HCT116 (cell line): ENCODE results near the gene ETV5. TPM values are rescaled to one million over a fixed set of nuclear protein-coding genes. Genes with fewer than 3 reads are reported as not detected.

Experiments
- ATAC-seq: fragments of 200-7000 bp; cut with Tn5 transposase; 2 replicates; pipeline ENCODE4 v1.9.1; 2020; ENCODE audit warnings: mild to moderate bottlenecking, moderate library complexity
- BruUV-seq: library from RNA; stranded (reverse); fragments of 400-500 nt; replicated peaks from 2 replicates; lab custom pipeline; 2021; lab: Mats Ljungman, UMichigan
- CTCF ChIA-PET: fragments of 300-600 bp; sonication (Branson Sonifier 250); formaldehyde crosslinking; loops from one replicate; lab custom pipeline; 2021; ENCODE audit warnings: antibody characterized with exemption; lab: Charles Lee
- POLR2A ChIA-PET: fragments of 300-600, 350-600 bp; sonication (Branson Sonifier 250); formaldehyde crosslinking; loops from one replicate; lab custom pipeline; 2021; ENCODE audit warnings: antibody characterized with exemption; lab: Charles Lee
- RAD21 ChIA-PET, 2 experiments: fragments of 300-600 bp; sonication (Branson Sonifier 250); formaldehyde crosslinking; loops; one replicate each; lab custom pipeline; 2023; ENCODE audit warnings: low total read pairs in 2 of 2; ENCODE audit not compliant: uncharacterized antibody in 2 of 2, unreplicated experiment in 2 of 2, low non-redundant PET in 1 of 2; lab: Charles Lee
- DNase-seq: peaks from one replicate; pipeline ENCODE4 v3.0.0-alpha.2; 2010; ENCODE audit warnings: low read depth, low spot score
- H2AFZ ChIP-seq: fragments of 200-600 bp; shearing (Covaris generic), sonication (generic); 2 replicates; pipeline ENCODE4 v1.6.1; 2017; ENCODE audit warnings: low read depth, mixed run types, mixed read lengths, antibody characterized with exemption, low read length; ENCODE audit not compliant: poor library complexity, severe bottlenecking
- H3K27ac ChIP-seq: 2 replicates; pipeline ENCODE4 v1.5.1; 2012; ENCODE audit warnings: low read depth, low read length
- H3K27me3 ChIP-seq: fragments of 200-600 bp; sonication (generic); 2 replicates; pipeline ENCODE4 v1.6.1; 2016; ENCODE audit warnings: mixed run types, low read length, mixed read lengths; ENCODE audit not compliant: insufficient read depth
- H3K36me3 ChIP-seq, 2 experiments: fragments of 200-500 bp in 1 of 2; fragments of 200-600 bp in 1 of 2; sonication (Bioruptor generic) in 1 of 2; sonication (generic) in 1 of 2; 2 replicates each; pipeline versions ENCODE4 v1.5.1 to v1.6.1; 2014 to 2016; ENCODE audit warnings: low read length in 2 of 2, inconsistent platforms in 1 of 2, mixed read lengths in 1 of 2, mixed run types in 1 of 2; ENCODE audit not compliant: insufficient read depth in 2 of 2, control insufficient read depth in 1 of 2
- H3K4me1 ChIP-seq, 2 experiments: fragments of 200-600 bp in 1 of 2; sonication (generic) in 1 of 2; 2 replicates each; pipeline versions ENCODE4 v1.5.1 to v1.6.1; 2012 to 2017; ENCODE audit warnings: low read length in 2 of 2, inconsistent platforms in 1 of 2, mild to moderate bottlenecking in 1 of 2, mixed read lengths in 1 of 2, mixed run types in 1 of 2, moderate library complexity in 1 of 2; ENCODE audit not compliant: insufficient read depth in 2 of 2, control insufficient read depth in 1 of 2
- H3K4me2 ChIP-seq: fragments of 200-600 bp; sonication (generic); 2 replicates; pipeline ENCODE4 v1.6.1; 2017; ENCODE audit warnings: mixed run types, low read length, mixed read lengths
- H3K4me3 ChIP-seq, 2 experiments: fragments of 200-600 bp in 1 of 2; sonication (generic) in 1 of 2; replicated peaks in 1 of 2; 2 replicates each; pipeline ENCODE4 v1.5.1; 2011 to 2016; ENCODE audit warnings: low read length in 2 of 2, control low read depth in 1 of 2, low read depth in 1 of 2, mild to moderate bottlenecking in 1 of 2, mixed read lengths in 1 of 2, mixed run types in 1 of 2
- H3K79me2 ChIP-seq: fragments of 200-600 bp; sonication (generic); 2 replicates; pipeline ENCODE4 v1.6.1; 2017; ENCODE audit warnings: mild to moderate bottlenecking, mixed run types, low read length, moderate library complexity, mixed read lengths; ENCODE audit not compliant: insufficient read depth
- H3K9ac ChIP-seq: fragments of 200-600 bp; sonication (generic); 2 replicates; pipeline ENCODE4 v1.6.1; 2016; ENCODE audit warnings: low read length, mixed read lengths
- H3K9me2 ChIP-seq: fragments of 200-600 bp; sonication (generic), shearing (Covaris generic); 2 replicates; pipeline ENCODE4 v1.6.1; 2017; ENCODE audit warnings: mixed run types, mild to moderate bottlenecking, moderate library complexity; ENCODE audit not compliant: insufficient read depth
- H3K9me3 ChIP-seq, 2 experiments: fragments of 200-500 bp in 1 of 2; fragments of 200-600 bp in 1 of 2; sonication (Bioruptor generic) in 1 of 2; sonication (generic) in 1 of 2; 2 replicates each; pipeline ENCODE4 v1.6.1; 2014 to 2017; ENCODE audit warnings: low read length in 2 of 2, mixed read lengths in 2 of 2, inconsistent platforms in 1 of 2, low read depth in 1 of 2, mild to moderate bottlenecking in 1 of 2, mixed run types in 1 of 2, moderate library complexity in 1 of 2; ENCODE audit not compliant: control insufficient read depth in 1 of 2, insufficient read depth in 1 of 2
- H4K20me1 ChIP-seq: fragments of 200-600 bp; sonication (generic), shearing (Covaris generic); 2 replicates; pipeline ENCODE4 v1.6.1; 2017; ENCODE audit warnings: mixed run types, mild to moderate bottlenecking, moderate library complexity; ENCODE audit not compliant: insufficient read depth
- ATF3 ChIP-seq: IDR thresholded peaks from 2 replicates; pipeline ENCODE4 v1.6.1; 2012
- CBX3 ChIP-seq: IDR thresholded peaks from 2 replicates; pipeline ENCODE4 v1.6.1; 2012; ENCODE audit warnings: low read depth
- CEBPB ChIP-seq: IDR thresholded peaks from 2 replicates; pipeline ENCODE4 v1.6.1; 2012; ENCODE audit warnings: low read depth
- CTCF ChIP-seq, 3 experiments: fragments of 200-600 bp in 1 of 3; sonication (generic) in 1 of 3; IDR thresholded peaks in 2 of 3; conservative IDR thresholded peaks in 1 of 3; 2 replicates each; pipeline ENCODE4 v1.5.1; 2012 to 2017; ENCODE audit warnings: low read depth in 2 of 3, low read length in 2 of 3, antibody characterized with exemption in 1 of 3, borderline replicate concordance in 1 of 3, control low read depth in 1 of 3, mild to moderate bottlenecking in 1 of 3, mixed read lengths in 1 of 3, mixed run types in 1 of 3, moderate library complexity in 1 of 3; ENCODE audit not compliant: insufficient read depth in 1 of 3
- EGR1 ChIP-seq: IDR thresholded peaks from 2 replicates; pipeline ENCODE4 v1.6.1; 2012; ENCODE audit warnings: low read depth
- ELF1 ChIP-seq: IDR thresholded peaks from 2 replicates; pipeline ENCODE4 v1.6.1; 2012; ENCODE audit warnings: low read depth, borderline replicate concordance
- EZH2 ChIP-seq: fragments of 200-600 bp; sonication (generic); IDR thresholded peaks from 2 replicates; pipeline ENCODE4 v1.6.1; 2017; ENCODE audit warnings: antibody characterized with exemption, mixed run types
- EZH2phosphoT487 ChIP-seq: fragments of 200-600 bp; IDR thresholded peaks from 2 replicates; pipeline ENCODE4 v1.6.1; 2018; ENCODE audit warnings: antibody characterized with exemption, borderline replicate concordance
- FOSL1 ChIP-seq: IDR thresholded peaks from 2 replicates; pipeline ENCODE4 v1.6.1; 2012; ENCODE audit warnings: low read depth
- JUND ChIP-seq: IDR thresholded peaks from 2 replicates; pipeline ENCODE4 v1.6.1; 2012
- MAX ChIP-seq: IDR thresholded peaks from 2 replicates; pipeline ENCODE4 v1.6.1; 2012
- POLR2A ChIP-seq: IDR thresholded peaks from 2 replicates; pipeline ENCODE4 v1.7.0; 2011; ENCODE audit warnings: borderline replicate concordance; ENCODE audit not compliant: insufficient read depth, insufficient read length; ENCODE audit errors: extremely low read depth
- POLR2AphosphoS5 ChIP-seq: IDR thresholded peaks from 2 replicates; pipeline ENCODE4 v1.6.1; 2011; ENCODE audit warnings: mild to moderate bottlenecking, low read depth, low read length, moderate library complexity
- RAD21 ChIP-seq: IDR thresholded peaks from 2 replicates; pipeline ENCODE4 v1.6.1; 2012; ENCODE audit warnings: low read depth, mild to moderate bottlenecking
- REST ChIP-seq: IDR thresholded peaks from 2 replicates; pipeline ENCODE4 v1.6.1; 2012; ENCODE audit warnings: low read depth
- SRF ChIP-seq: IDR thresholded peaks from 2 replicates; pipeline ENCODE4 v1.6.1; 2012; ENCODE audit warnings: low read depth
- TCF7L2 ChIP-seq: IDR thresholded peaks from 2 replicates; pipeline ENCODE4 v1.7.0; 2011; ENCODE audit warnings: borderline replicate concordance, inconsistent platforms; ENCODE audit not compliant: insufficient read depth, insufficient read length; ENCODE audit errors: extremely low read depth
- ZBTB33 ChIP-seq: IDR thresholded peaks from 2 replicates; pipeline ENCODE4 v1.6.1; 2011; ENCODE audit warnings: mild to moderate bottlenecking, low read length, moderate library complexity; ENCODE audit not compliant: insufficient replicate concordance; ENCODE audit errors: extremely low read depth
- ZFX ChIP-seq: fragments of 450-650 bp; IDR thresholded peaks from 2 replicates; pipeline ENCODE4 v1.6.1; 2017
- ZNF274 ChIP-seq: fragments of 200-500 bp; sonication (Bioruptor generic); IDR thresholded peaks from 2 replicates; pipeline ENCODE4 v1.6.1; 2014; ENCODE audit warnings: mild to moderate bottlenecking, low read depth, low read length, inconsistent platforms
- intact Hi-C: fragments of 100-400 bp; cut with micrococcal nuclease; formaldehyde crosslinking; loops from 2 replicates; pipeline ENCODE4 v1.10.0; 2022
- total RNA-seq: library from RNA; stranded (reverse); gene quantifications from one replicate; pipeline ENCODE4 v1.2.1, GENCODE V29; 2021; ENCODE audit not compliant: unreplicated experiment

The ETV5 gene
- total RNA-seq, 1 experiment from 2014 or later: 89.7 TPM

GRCh38 chr3:186119499-186119898 lies 10.6 kb upstream of the ETV5 start:
- POLR2A ChIA-PET: no interaction called here

More at GRCh38 chr3:186119499-186119898, 10.6 kb upstream of the ETV5 start:
- no TSS peak for BruUV-seq
- intact Hi-C loops: no loop called here
- no peak for ATAC-seq
- no peak for TF ChIP-seq ELF1
- TF ChIP-seq POLR2AphosphoS5: no peak
- TF ChIP-seq CBX3: no peak
- no peak for TF ChIP-seq MAX
- TF ChIP-seq EGR1: no peak
- no peak for TF ChIP-seq REST
- no peak for TF ChIP-seq ZNF274
- no peak for TF ChIP-seq SRF
- TF ChIP-seq ZFX: no peak
- TF ChIP-seq RAD21: no peak
- no peak for TF ChIP-seq TCF7L2
- TF ChIP-seq ATF3: no peak
- TF ChIP-seq EZH2: no peak
- no peak for TF ChIP-seq ZBTB33
- TF ChIP-seq POLR2A: no peak
- TF ChIP-seq JUND: no peak
- no peak for TF ChIP-seq FOSL1
- no peak for TF ChIP-seq CEBPB
- TF ChIP-seq EZH2phosphoT487: no peak
- no peak for TF ChIP-seq CTCF (IDR thresholded peaks at IDR 0.05 in 2 of 3, conservative IDR thresholded peaks at IDR 0.05 in 1 of 3; ENCODE audit: borderline replicate concordance in 1 of 3, insufficient read depth in 1 of 3, low read depth in 2 of 3, low read length in 2 of 3)
- Histone ChIP-seq H3K27ac (no peak overlapping the region), H3K9ac (no peak overlapping the region), H3K4me2 (no peak overlapping the region), H3K9me3 (no peaks in the 10 kb centered on the region), H2AFZ (no peak overlapping the region), H3K9me2 (no peaks in the 10 kb centered on the region), H4K20me1 (no peaks in the 10 kb centered on the region), H3K4me1 (peaks cover 0 to 5% of the 10 kb centered on the region in 2 experiments; a peak in 2 of 4 replicates), H3K79me2 (no peaks in the 10 kb centered on the region), H3K27me3 (peaks cover 7% of the 10 kb centered on the region; the same call in 1 of the 2 replicates), H3K36me3 (no peaks in the 10 kb centered on the region), H3K4me3 (no peak overlapping the region)
- ChIA-PET CTCF (no interaction called here), RAD21 (no interaction called here)
- DNase-seq: no peak
